GM12864 (cell line): ENCODE data around the gene NAPA.

Source experiments
- DNase-seq: peaks from one replicate; pipeline ENCODE4 v3.0.0-alpha.2; 2011; ENCODE audit warnings: low read depth
- H3K4me3 ChIP-seq: 2 replicates; pipeline ENCODE4 v1.5.1; 2011; ENCODE audit warnings: mild to moderate bottlenecking, low read depth, low read length, control low read depth
- CTCF ChIP-seq: IDR thresholded peaks from 2 replicates; pipeline ENCODE4 v1.5.1; 2011; ENCODE audit warnings: low read depth, mild to moderate bottlenecking, moderate library complexity, low read length, control low read depth, inconsistent platforms; ENCODE audit errors: missing control alignments

Gene NAPA

GRCh38 chr19:47547199-47547598, 32.3 kb upstream of the NAPA start:
- TF ChIP-seq CTCF = no peak
- DNase-seq = no peak
- H3K4me3 ChIP-seq = no peak overlapping the region

GRCh38 chr19:47545061-47545948, 30.4 kb upstream of the NAPA start:
- no peak for TF ChIP-seq CTCF
- no peak for DNase-seq
- no peak overlapping the region for H3K4me3 ChIP-seq

- DNase-seq = no peak
- TF ChIP-seq CTCF = no peak
- no peak overlapping the region for H3K4me3 ChIP-seq
These were observed 29.6 kb upstream of the NAPA start for GRCh38 chr19:47544476-47544875.

GRCh38 chr19:47544075-47544474, 29.2 kb upstream of the NAPA start:
- no peak for TF ChIP-seq CTCF
- no peak for DNase-seq
- no peak overlapping the region for H3K4me3 ChIP-seq

- DNase-seq = no peak
- TF ChIP-seq CTCF = no peak
- no peak overlapping the region for H3K4me3 ChIP-seq
These were observed 27.2 kb upstream of the NAPA start for GRCh38 chr19:47542030-47542475.

- DNase-seq = no peak
- no peak for TF ChIP-seq CTCF
These were observed 26.7 kb upstream of the NAPA start for GRCh38 chr19:47541518-47541917.

GRCh38 chr19:47540748-47541147, 25.9 kb upstream of the NAPA start:
- peak; percentile 31 for TF ChIP-seq CTCF
- H3K4me3 ChIP-seq = no peak overlapping the region
- no peak for DNase-seq

More at GRCh38 chr19:47541518-47541917, 26.7 kb upstream of the NAPA start:
- H3K4me3 ChIP-seq = no peak overlapping the region
